ENCODE data around the gene KCNJ3.

KCNJ3 gene

DNA sequence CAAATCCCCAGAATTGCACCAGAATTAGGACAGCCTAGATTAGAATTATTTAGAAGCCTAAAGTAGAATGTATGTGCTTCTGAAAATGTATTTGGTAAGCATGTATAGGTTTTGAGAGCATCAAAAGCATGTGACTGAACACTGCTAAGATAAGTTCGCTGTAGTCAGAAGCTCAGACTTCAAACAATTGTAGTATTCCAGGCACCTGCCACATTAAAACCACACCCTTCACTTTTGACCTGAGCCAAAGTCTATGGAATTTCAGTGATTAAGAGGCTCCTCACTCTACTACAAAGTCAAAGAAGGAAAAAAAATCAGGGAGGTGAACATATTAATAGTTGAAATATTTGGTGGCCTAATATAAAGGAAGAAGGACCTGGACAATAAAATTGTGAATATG, 8.2 kb downstream of the KCNJ3 start:
- no peak overlapping the region for H3K27ac ChIP-seq
- TF ChIP-seq, protein P1, sequence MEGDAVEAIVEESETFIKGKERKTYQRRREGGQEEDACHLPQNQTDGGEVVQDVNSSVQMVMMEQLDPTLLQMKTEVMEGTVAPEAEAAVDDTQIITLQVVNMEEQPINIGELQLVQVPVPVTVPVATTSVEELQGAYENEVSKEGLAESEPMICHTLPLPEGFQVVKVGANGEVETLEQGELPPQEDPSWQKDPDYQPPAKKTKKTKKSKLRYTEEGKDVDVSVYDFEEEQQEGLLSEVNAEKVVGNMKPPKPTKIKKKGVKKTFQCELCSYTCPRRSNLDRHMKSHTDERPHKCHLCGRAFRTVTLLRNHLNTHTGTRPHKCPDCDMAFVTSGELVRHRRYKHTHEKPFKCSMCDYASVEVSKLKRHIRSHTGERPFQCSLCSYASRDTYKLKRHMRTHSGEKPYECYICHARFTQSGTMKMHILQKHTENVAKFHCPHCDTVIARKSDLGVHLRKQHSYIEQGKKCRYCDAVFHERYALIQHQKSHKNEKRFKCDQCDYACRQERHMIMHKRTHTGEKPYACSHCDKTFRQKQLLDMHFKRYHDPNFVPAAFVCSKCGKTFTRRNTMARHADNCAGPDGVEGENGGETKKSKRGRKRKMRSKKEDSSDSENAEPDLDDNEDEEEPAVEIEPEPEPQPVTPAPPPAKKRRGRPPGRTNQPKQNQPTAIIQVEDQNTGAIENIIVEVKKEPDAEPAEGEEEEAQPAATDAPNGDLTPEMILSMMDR (conservative IDR thresholded peaks at IDR 0.05): no peak

- H3K27ac ChIP-seq: peak overlapping the region; percentile 74
- TF ChIP-seq, protein P1 (conservative IDR thresholded peaks at IDR 0.05): no peak
These were observed 9.6 kb downstream of the KCNJ3 start for GRCh38 chr2:154707994-154708575.

GRCh38 chr2:154709215-154709614, 10.7 kb downstream of the KCNJ3 start:
- TF ChIP-seq, protein P1 (conservative IDR thresholded peaks at IDR 0.05): no peak
- peak overlapping the region; percentile 74 for H3K27ac ChIP-seq

DNA sequence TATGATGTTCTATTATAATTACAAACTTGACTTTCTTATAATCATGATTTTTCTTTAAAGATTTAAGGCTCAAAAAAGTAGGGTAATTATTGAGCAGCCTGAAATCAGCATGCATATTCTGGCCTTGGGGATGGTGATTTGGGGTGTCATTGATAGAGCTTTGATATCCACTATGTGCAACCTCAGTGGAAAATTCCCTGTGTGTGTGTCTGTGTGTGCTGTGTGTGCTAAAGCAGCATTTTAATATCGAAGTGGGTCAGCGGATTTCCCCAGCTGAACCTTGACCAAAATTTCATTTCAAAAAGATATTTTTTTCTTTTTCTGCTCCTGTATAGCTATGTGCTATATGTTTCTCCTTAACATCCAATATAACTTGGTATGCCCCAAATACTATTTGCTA, 11.6 kb downstream of the KCNJ3 start:
- TF ChIP-seq, protein P1 (conservative IDR thresholded peaks at IDR 0.05): no peak
- peak overlapping the region; percentile 74 for H3K27ac ChIP-seq

DNA sequence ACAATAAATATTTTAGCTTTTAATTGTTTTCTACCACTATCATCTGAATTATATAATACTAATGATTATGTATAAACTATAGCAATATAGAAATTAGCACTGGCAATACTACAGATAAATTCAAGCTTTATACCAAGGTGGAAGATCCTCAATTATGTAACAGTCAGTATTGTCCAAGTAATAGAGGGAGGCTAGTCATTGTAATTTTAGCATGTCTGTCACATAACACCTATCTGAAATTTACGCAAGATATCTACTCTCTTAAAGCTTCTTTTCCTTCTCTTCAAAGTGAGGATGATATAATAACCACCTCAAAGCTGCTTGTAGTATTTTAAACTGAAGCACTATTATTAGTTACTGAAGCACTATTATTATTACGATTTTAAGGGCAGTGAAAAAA, 12.2 kb downstream of the KCNJ3 start:
- TF ChIP-seq, protein P1 (conservative IDR thresholded peaks at IDR 0.05): no peak
- peak overlapping the region; percentile 74 for H3K27ac ChIP-seq

DNA sequence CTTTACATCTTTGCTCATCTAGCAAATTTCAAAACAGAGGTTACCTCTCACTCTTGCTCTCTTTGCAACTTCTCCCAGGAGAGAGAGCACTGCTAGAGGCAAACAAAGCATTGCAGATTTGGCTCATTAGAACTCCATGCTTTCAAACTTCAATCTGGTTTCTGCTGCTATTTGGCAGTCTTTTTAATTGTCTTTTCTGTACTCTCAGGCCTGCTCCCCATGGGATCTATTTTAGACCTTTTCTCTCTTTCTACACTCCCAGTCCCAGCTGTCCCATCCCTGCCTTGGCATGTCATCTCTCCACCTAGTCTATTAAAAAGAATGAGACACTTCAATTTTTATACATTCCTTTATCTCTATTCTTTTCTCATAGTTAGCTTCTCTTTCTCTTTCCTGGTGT, 15.2 kb downstream of the KCNJ3 start:
- H3K27ac ChIP-seq: peak overlapping the region; percentile 74; the same call in 1 of the 2 replicates
- TF ChIP-seq, protein P1 (conservative IDR thresholded peaks at IDR 0.05): no peak

DNA sequence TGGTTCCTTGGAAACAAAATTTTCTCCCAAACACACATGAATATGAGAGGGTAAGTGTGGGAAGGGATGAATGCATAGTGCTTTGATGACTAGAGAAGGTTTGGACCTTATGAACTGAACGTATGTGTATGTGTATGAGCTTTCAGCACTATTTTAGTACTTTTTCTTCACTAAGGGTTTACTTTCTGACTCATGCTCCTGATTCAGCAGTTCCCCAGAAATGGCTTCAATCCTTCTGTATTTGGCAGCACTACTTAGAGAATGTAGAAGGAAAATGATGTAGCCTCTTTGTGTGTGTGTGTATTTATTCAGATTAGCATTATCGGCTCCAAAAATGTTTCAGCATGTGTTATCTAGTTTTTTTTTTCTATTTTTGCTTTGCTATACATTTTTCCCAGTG, 22.2 kb downstream of the KCNJ3 start:
- H3K27ac ChIP-seq: no peak overlapping the region

More for the DNA sequence above, 22.2 kb downstream of the KCNJ3 start:
- TF ChIP-seq, protein P1 (conservative IDR thresholded peaks at IDR 0.05): no peak
